GM03348 (cell line): Measurements from ENCODE around the gene HNRNPU.

Experiments used
- DNase-seq: peaks from one replicate; pipeline ENCODE4 v3.0.0; 2012; ENCODE audit warnings: low spot score

The HNRNPU gene

GRCh38 chr1:244864253-244865027, at the start of gene HNRNPU:
HNRNPU (minus strand) TSS chr1:244864543; CDS start chr1:244864307, 236 bp downstream.
- DNase-seq, result peak; percentile 97

DNA sequence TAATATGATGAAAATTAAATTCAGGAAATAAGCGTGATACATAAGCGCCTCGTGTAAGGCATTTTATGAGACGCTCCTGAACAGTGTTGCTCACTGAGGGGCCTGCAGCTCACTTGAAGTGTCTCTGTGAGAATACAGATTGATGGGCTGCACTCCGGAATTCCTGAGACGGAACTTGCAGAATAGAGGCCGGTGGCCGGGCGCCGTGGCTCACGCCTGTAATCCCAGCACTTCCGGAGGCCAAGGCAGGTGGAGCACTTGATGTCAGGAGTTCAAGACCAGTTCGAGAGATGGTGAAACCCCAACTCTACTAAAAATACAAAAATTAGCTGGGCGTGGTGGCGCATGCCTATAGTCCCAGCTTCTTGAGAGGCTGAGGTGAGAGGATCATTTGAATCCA, 49.5 kb upstream of the HNRNPU start:
- no peak for DNase-seq

DNA sequence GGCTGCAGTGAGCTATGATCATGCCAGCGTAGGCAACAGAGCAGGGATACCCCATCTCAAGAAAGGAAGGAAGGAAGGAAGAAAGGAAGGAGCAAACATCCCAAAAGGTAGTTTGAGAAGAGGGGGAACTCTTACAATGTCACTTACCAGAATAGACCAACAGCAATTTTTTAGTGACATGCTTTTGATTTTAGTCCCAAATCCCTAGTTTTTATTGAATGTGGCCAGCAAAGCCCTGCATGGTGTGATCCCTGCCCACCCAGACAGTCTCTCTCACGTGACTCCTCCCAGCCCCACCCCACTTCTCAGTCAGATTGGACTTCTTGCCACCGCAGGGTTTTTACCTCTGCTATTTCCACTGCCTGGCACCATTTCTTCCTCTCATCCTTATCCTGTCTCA, 39.8 kb upstream of the HNRNPU start:
- no peak for DNase-seq

GRCh38 chr1:244901400-244902015, 37.2 kb upstream of the HNRNPU start:
- DNase-seq, result no peak

DNA sequence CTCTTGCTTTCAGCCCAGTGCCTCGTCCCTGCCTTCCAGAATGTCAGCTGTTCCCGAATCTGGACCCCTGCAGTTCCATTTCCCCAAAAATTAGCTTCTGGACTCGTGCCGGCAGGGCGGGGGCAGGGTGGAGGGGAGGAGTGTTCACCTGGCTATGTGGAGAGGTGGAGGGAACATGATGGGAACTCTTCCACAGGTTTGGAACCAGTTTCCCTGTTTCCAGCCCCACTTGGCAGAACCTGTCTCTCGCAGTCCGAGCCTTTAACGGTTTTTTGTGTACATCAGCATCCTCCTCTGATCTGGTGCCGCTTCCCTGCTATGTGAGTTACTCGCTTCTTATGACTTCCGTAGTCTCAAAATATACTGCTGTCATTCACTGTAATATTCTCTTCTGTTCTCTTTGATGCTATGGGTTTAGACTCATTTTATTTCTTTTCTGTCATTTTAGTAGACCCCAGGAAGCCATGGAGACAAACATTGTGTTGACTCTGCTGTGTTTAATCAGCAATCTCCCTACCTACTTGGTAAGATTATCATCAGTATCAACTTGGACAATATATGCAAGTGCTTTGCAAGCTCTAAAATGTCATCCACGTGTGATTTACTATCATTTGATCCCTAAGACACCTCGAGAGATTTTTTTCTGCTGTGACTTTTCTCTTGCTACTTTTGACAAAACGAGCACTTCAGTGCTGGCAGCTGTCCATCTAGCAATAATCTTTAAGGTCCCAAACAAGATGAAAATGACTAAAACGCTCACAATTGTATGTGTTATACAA, 33.3 kb upstream of the HNRNPU start:
- DNase-seq, result no peak

DNA sequence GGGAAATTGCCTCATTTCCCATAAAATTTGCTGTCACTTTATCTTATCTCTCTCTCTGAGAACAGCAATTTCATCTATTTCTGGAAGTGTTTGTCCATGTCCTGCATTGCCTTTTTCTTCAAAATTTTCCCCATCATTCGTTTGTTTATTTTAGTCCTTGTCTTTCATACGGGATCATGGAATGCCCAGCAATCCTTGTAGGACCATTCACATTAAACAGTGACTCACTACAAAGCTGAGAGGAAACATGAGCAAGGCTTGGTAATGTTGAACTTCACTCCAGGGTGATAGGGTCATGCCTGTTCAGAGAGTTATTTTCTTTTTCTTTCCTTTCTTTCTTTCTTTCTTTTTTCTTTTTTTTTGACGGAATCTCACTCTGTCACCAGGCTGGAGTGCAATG, 32.2 kb upstream of the HNRNPU start:
- DNase-seq, result peak; percentile 36

- DNase-seq, result no peak
Measured at GRCh38 chr1:244893836-244894235, 29.5 kb upstream of the HNRNPU start.

DNA sequence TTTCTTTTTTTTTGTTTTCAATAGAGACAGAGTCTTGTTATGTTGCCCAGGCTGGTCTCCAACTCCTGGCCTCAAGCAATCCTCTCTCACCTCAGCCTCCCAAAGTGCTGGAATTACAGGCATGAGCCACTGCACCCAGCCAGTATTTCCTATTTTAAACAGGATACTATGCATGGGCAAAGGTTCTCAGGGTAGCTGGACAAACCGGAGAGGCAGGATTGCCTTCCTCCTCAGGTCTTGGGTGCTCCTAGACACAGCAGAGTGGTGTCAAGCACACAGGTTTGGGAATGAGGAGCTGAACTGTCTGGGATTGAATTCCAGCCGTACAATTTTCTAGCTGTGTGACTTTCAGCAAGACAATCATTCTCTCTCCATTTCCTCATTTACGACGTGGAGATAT, 22.9 kb upstream of the HNRNPU start:
- DNase-seq, result no peak

DNA sequence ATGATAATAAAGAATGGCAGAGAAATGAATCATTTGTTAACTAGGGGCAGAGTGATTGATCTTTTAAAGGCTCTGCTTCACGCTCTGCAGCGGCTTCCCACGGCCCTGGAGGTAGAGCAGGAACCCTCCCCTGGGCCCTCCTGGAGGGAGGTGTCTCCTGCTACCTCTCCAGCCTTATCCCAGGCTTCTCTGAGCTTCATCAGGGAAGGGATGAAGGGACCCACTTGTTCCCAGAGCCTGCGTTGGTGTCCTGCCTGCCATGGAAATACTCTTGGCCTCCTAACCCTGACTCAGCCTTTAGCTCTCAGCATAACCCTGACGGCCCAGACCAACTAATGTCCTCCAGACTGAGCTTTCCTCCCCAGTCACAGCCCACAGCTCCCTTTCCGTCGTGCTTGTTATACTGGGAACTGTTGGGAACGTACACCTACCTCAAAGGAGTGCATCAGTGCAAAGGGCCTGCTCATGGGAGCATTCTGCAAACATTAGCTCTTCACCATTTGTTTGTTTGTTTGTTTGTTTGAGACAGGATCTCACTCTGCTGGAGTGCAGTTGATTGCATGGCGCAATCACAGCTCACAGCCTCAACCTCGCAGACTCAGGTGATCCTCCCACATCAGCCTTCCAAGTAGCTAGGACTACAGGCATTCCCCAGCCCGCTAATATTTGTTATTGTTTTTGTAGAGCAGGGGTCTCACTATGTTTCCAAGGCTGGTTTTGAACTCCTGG, 17.4 kb upstream of the HNRNPU start:
- no peak for DNase-seq

DNA sequence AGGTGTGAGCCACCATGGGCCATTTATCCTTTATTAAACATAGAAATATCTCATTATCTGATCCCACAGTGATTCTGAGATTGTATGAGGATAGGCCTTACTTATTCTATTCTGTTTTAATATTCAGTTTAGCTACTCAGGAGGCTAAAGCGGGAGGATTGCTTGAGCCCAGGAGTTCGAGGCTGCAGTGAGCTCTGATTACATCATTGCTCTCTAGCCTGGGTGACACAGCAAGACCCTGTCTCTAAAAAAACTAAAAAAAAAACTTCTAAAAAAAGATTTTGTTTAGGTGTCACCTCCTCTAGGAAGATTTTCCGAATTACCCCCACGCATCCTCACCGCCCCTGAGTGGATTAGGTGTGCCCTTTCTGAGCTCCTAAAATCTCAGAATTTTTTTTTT, 14.3 kb upstream of the HNRNPU start:
- DNase-seq, result no peak

- DNase-seq, result no peak
Measured at GRCh38 chr1:244876228-244876910, 12.0 kb upstream of the HNRNPU start.

DNA sequence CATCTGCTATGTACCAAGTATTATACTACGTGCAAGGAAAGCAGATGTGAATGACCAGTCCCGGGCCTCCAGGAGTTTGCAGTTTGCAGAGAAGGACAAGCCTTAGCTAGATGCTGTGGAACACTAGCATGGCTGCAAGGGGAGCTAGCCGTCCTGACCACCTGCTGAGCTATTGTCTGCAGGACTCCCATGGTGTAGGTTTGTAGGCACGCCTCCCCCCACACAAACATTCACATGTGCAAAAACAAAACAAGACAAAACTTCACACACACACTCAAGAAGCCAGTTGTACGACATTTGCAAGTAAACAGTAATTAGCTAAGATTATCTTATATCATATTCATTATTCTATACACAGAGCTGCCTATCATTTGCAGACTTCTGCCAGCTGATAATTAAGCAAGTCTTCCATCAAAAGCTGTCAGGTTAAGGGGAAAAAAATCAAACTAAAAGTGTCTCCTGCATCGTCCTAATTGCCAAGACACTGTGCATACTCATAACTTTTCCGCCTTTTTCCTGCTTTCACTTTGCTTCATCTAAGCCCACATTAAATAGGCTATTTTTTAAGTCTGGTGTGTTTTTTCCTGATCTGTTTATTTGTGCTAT, 10.7 kb upstream of the HNRNPU start:
- DNase-seq, result no peak

DNA sequence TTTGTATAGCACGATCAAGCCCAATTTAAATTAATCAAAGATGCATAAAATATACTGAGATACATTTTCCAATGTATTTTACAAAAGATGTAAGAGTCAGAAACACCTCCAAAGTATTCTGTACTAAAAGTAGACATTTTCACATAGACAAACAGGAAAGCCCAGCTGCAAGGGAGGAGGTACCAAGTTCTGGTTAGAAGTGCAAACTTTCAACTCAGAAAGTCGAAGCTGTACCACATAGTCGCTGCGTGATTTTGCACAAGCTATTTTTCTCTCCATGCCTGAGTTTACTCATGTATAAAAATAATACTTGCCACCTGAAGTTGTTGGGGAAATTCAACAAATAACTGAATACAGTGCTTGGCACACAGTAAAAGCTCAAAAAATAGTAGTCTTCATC, 5.6 kb upstream of the HNRNPU start:
- no peak for DNase-seq

- DNase-seq, result no peak
Measured at GRCh38 chr1:244869364-244869827, 5.1 kb upstream of the HNRNPU start.

DNA sequence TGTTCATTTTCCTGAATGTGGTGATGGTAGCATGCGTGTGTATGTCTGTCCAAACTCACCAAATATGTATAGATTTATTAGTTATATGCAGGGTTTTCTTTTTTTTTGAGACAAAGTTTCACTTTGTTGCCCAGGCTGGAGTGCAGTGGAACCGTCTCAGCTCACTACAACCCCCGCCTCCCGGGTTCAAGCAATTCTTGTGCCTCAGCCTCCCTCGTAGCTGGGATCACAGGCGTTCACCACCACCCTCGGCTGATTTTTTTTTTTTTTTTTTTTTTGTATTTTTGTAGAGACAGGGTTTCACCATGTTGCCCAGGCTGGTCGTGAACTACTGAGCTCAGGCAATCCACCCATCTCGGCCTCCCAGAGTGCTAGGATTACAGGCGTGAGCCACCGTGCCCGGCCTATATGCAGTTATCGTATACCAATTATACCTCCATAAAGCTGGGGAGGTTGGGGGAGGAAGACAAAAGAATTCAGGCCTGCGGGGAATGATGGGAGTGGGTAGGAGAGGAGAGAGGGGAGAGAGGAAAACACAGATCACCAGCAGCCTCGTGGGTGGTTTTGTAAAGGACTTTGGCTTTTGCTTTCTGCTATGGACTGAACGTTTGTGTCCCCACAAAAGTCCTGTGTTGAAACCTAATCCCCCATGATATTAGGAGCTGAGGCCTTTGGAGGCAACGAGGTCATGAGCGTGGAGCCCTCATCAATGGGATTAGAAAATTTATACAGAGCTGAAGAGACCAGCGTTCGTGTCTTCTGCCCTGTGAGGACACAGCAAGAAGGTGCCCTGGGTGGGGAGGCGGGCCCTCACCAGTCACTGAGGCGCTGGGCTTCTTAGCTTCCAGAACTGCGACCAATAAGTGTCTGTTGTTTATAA, 4.4 kb upstream of the HNRNPU start:
- DNase-seq, result no peak

DNA sequence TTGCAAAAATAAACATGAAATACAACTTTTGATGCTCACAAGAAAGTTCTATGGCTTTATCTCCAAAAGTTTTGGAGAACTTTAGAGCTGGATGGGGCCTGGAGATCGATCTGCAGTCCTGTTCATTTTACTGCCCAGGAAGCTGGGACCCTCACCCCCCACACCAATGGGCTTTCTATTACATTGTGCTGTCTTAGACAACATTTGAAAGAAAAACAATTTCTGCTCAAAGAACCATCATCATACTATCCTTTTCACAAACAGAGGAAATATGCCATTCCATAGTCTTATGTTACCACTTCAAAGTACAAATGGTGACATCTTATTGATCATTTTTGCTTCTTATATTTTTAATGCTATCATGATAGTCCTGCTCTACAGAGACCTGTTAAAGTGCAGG, 2.0 kb upstream of the HNRNPU start:
- DNase-seq, result no peak

- DNase-seq, result no peak
Measured at GRCh38 chr1:244865820-244866219, 1.5 kb upstream of the HNRNPU start.

DNA sequence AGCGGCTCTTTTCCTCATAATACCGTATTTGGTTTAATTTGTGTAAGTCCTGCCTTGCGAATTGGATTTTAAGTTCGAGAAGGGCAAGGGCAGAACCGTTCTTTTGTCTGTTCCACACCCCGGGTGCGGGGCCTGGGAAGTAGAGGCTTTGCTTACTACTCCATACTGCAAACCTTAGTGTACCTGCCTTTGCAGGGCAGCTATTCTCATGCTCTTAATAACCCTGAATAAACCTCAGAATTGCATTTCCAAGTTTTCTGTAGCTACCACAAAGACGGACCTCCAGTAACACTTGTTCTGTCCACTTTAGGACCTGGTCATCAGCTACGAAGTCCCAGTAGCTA, 657 bp upstream of the HNRNPU start:
- DNase-seq, result peak; percentile 21

GRCh38 chr1:244863491-244864252, 671 bp downstream of the HNRNPU start:
- DNase-seq, result peak; percentile 25
